ENCODE measurements around the gene DDX27. TPM values are rescaled to one million over a fixed set of nuclear protein-coding genes. Genes with fewer than 3 reads are reported as not detected.

DDX27 gene
- total and polyA plus RNA-seq, 2 of the 13 experiments (the other 11 are each of a cell fraction or from before 2014, with no cell fraction given), result 42.6 to 72.8 TPM

- no peak for ATAC-seq
- CTCF ChIA-PET (ENCODE audit: low intra/inter-chr PET ratio, low total read pairs), result no interaction called here
- POLR2A ChIA-PET, result no interaction called here
Observed at GRCh38 chr20:49203011-49203410, 16.2 kb upstream of the DDX27 start.

GRCh38 chr20:49203746-49204145 is 15.5 kb upstream of the DDX27 start:
- no peak for ATAC-seq
- 51% methylated on average over 9 of the region's 9 CpGs for WGBS (ENCODE audit: low lambda C conversion rate)
- in situ Hi-C loops (cut with HindIII; ENCODE audit: extremely low pct_ligation_motif_present, low pct_unique_long_range_greater_than_20kb), result no loop called here

More at GRCh38 chr20:49203011-49203410, 16.2 kb upstream of the DDX27 start:
- Histone ChIP-seq H4K20me1 (ENCODE audit: insufficient read depth, low read length) (no peaks in the 10 kb centered on the region), H3K9me3 (ENCODE audit: low read length) (no peaks in the 10 kb centered on the region), H3K27ac (ENCODE audit: extremely low read length, insufficient read depth, low read length) (no peak overlapping the region), H3K4me3 (replicated peaks in 1 of 3; ENCODE audit: insufficient read depth in 1 of 3, low read depth in 2 of 3, low read length in 3 of 3) (no peak overlapping the region), H3K36me3 (replicated peaks in 1 of 2; ENCODE audit: control insufficient read depth in 1 of 2, insufficient read depth in 2 of 2, low read length in 2 of 2) (no peaks in the 10 kb centered on the region), H3K4me1 (ENCODE audit: insufficient read depth, low read length) (0 out of 2 replicates have a peak, but pooled peaks cover 6% of the 10 kb centered on the region), H3K9ac (ENCODE audit: insufficient read depth, low read depth, low read length) (no peak overlapping the region), H3K27me3 (ENCODE audit: control insufficient read depth in 1 of 2, insufficient read depth in 2 of 2, low read length in 2 of 2) (no peaks in the 10 kb centered on the region), H3K79me2 (ENCODE audit: insufficient read depth, low read length) (no peaks in the 10 kb centered on the region), H2AFZ (ENCODE audit: low read length) (no peak overlapping the region), H3K4me2 (ENCODE audit: low read depth, low read length) (no peak overlapping the region)
- intact Hi-C loops (cut with micrococcal nuclease; ENCODE audit: unreplicated experiment) (no loop called here), in situ Hi-C loops (cut with HindIII; ENCODE audit: extremely low pct_ligation_motif_present, low pct_unique_long_range_greater_than_20kb) (no loop called here)
- FAIRE-seq (no peak), DNase-seq (ENCODE audit: low spot score) (no peak)
- 69% methylated on average over 7 of the region's 7 CpGs for WGBS (ENCODE audit: low lambda C conversion rate)
- TF ChIP-seq MAFK (conservative IDR thresholded peaks at IDR 0.05 in 1 of 2, IDR thresholded peaks at IDR 0.05 in 1 of 2; ENCODE audit: low read length in 2 of 2) (peak; percentile 54 to 82), ZNF230 (CRISPR knock-in tag; IDR thresholded peaks at IDR 0.05) (no peak), CREB1 (IDR thresholded peaks at IDR 0.05) (0 out of 2 replicates have a peak, but pooled peaks have one; percentile 5), CREB1 (CRISPR knock-in tag; IDR thresholded peaks at IDR 0.05) (no peak), MAFF (IDR thresholded peaks at IDR 0.05; ENCODE audit: low read depth, low read length) (peak; percentile 67), SRF (IDR thresholded peaks at IDR 0.05; ENCODE audit: low read depth, low read length) (no peak)
- BruUV-seq (replicated peaks), result no TSS peak

More at GRCh38 chr20:49203746-49204145, 15.5 kb upstream of the DDX27 start:
- Histone ChIP-seq H3K79me2 (ENCODE audit: insufficient read depth, low read length) (no peaks in the 10 kb centered on the region), H3K4me3 (replicated peaks in 1 of 3; ENCODE audit: insufficient read depth in 1 of 3, low read depth in 2 of 3, low read length in 3 of 3) (no peak overlapping the region), H4K20me1 (ENCODE audit: insufficient read depth, low read length) (no peaks in the 10 kb centered on the region), H3K4me1 (ENCODE audit: insufficient read depth, low read length) (0 out of 2 replicates have a peak, but pooled peaks cover 6% of the 10 kb centered on the region), H3K4me2 (ENCODE audit: low read depth, low read length) (no peak overlapping the region), H3K27me3 (ENCODE audit: control insufficient read depth in 1 of 2, insufficient read depth in 2 of 2, low read length in 2 of 2) (no peaks in the 10 kb centered on the region), H3K36me3 (replicated peaks in 1 of 2; ENCODE audit: control insufficient read depth in 1 of 2, insufficient read depth in 2 of 2, low read length in 2 of 2) (no peaks in the 10 kb centered on the region), H3K9ac (ENCODE audit: insufficient read depth, low read depth, low read length) (no peak overlapping the region), H2AFZ (ENCODE audit: low read length) (no peak overlapping the region), H3K9me3 (ENCODE audit: low read length) (no peaks in the 10 kb centered on the region), H3K27ac (ENCODE audit: extremely low read length, insufficient read depth, low read length) (no peak overlapping the region)
- TF ChIP-seq HMG20B (CRISPR knock-in tag; conservative IDR thresholded peaks at IDR 0.05), result no peak
- no peak for TF ChIP-seq SP5 (CRISPR knock-in tag; IDR thresholded peaks at IDR 0.05; ENCODE audit: borderline replicate concordance, low read depth)
- no peak for TF ChIP-seq KAT7 (CRISPR knock-in tag; IDR thresholded peaks at IDR 0.05; ENCODE audit: borderline replicate concordance)
- TF ChIP-seq ZNF775 (CRISPR knock-in tag; IDR thresholded peaks at IDR 0.05; ENCODE audit: borderline replicate concordance), result no peak
- TF ChIP-seq JUNB (CRISPR knock-in tag; IDR thresholded peaks at IDR 0.05; ENCODE audit: borderline replicate concordance), result no peak
- no peak for TF ChIP-seq EZH2 (conservative IDR thresholded peaks at IDR 0.05; ENCODE audit: low read depth, low read length)
- no peak for TF ChIP-seq THAP9 (CRISPR knock-in tag; IDR thresholded peaks at IDR 0.05; ENCODE audit: borderline replicate concordance)
- TF ChIP-seq CREBL2 (CRISPR knock-in tag; IDR thresholded peaks at IDR 0.05; ENCODE audit: borderline replicate concordance), result no peak
- ChIA-PET CTCF (ENCODE audit: low intra/inter-chr PET ratio, low total read pairs) (no interaction called here), POLR2A (interaction anchor here (0.9 to 1.2 kb wide), 2 partner anchors 15 to 16 kb away, joined by 3 read pairs; partner anchors contain the start of gene DDX27)
- FAIRE-seq (no peak), DNase-seq (ENCODE audit: low spot score) (no peak)
- BruUV-seq (replicated peaks), result no TSS peak
- intact Hi-C loops (cut with micrococcal nuclease; ENCODE audit: unreplicated experiment), result no loop called here
